CD8-positive, alpha-beta memory T cell (primary cell): ENCODE measurements around the gene XIRP1. TPM values are rescaled to one million over a fixed set of nuclear protein-coding genes. Genes with fewer than 3 reads are reported as not detected.
A peak's percentile ranks its signal among the peaks of the same experiment; 100 is the strongest.

Experiments used
- CTCF ChIA-PET: fragments of 350-600 bp; sonication (Branson Sonifier 250); formaldehyde crosslinking; loops from one replicate; lab custom pipeline; 2021; ENCODE audit warnings: antibody characterized with exemption; lab: Charles Lee
- POLR2A ChIA-PET: fragments of 350-600 bp; sonication (Branson Sonifier 250); formaldehyde crosslinking; loops from one replicate; lab custom pipeline; 2021; ENCODE audit warnings: antibody characterized with exemption; lab: Charles Lee
- DNase-seq, 5 donors: peaks; one replicate each; pipeline versions ENCODE4 v3.0.0 to v3.0.0-alpha.2; 2020 to 2022; ENCODE audit warnings: mixed read lengths in 1 of 5
- H3K27ac ChIP-seq: one replicate; pipeline ENCODE4 v1.7.0; 2013; ENCODE audit warnings: low read depth, mild to moderate bottlenecking, low read length, moderate library complexity
- H3K27me3 ChIP-seq: 2 replicates; pipeline ENCODE4 v1.7.0; 2013; ENCODE audit warnings: low read length, mild to moderate bottlenecking; ENCODE audit not compliant: insufficient read depth, poor library complexity, severe bottlenecking
- H3K36me3 ChIP-seq: 2 replicates; pipeline ENCODE4 v1.7.0; 2013; ENCODE audit warnings: mild to moderate bottlenecking, low read length, moderate library complexity; ENCODE audit not compliant: insufficient read depth
- H3K4me1 ChIP-seq: 2 replicates; pipeline ENCODE4 v1.7.0; 2013; ENCODE audit warnings: mild to moderate bottlenecking, low read length, moderate library complexity; ENCODE audit not compliant: insufficient read depth
- H3K4me3 ChIP-seq: 2 replicates; pipeline ENCODE4 v1.7.0; 2013; ENCODE audit warnings: mild to moderate bottlenecking, low read length
- H3K9me3 ChIP-seq: 2 replicates; pipeline ENCODE4 v1.7.0; 2013; ENCODE audit warnings: mild to moderate bottlenecking, low read length
- H3K27ac Mint-ChIP-seq, 8 donors: one replicate each; pipeline ENCODE4 v1.8.0; 2020 to 2021; ENCODE audit warnings: mixed read lengths in 8 of 8, mild to moderate bottlenecking in 6 of 8, inconsistent platforms in 3 of 8, moderate library complexity in 3 of 8
- H3K27me3 Mint-ChIP-seq, 2 donors: one replicate each; pipeline ENCODE4 v1.8.0; 2020 to 2021; ENCODE audit warnings: mixed read lengths in 2 of 2, mild to moderate bottlenecking in 1 of 2, moderate library complexity in 1 of 2
- H3K36me3 Mint-ChIP-seq, 3 donors: one replicate each; pipeline ENCODE4 v1.8.0; 2020 to 2021; ENCODE audit warnings: mixed read lengths in 3 of 3, inconsistent platforms in 1 of 3, mild to moderate bottlenecking in 1 of 3
- H3K4me1 Mint-ChIP-seq, 3 donors: one replicate each; pipeline ENCODE4 v1.8.0; 2020 to 2021; ENCODE audit warnings: mixed read lengths in 3 of 3, inconsistent platforms in 1 of 3, mild to moderate bottlenecking in 1 of 3
- H3K4me3 Mint-ChIP-seq, 7 donors: one replicate each; pipeline ENCODE4 v1.8.0; 2020 to 2021; ENCODE audit warnings: mixed read lengths in 7 of 7, mild to moderate bottlenecking in 6 of 7, moderate library complexity in 4 of 7, inconsistent platforms in 2 of 7
- H3K9me3 Mint-ChIP-seq, 5 donors: one replicate each; pipeline ENCODE4 v1.8.0; 2020 to 2022; ENCODE audit warnings: mixed read lengths in 5 of 5, mild to moderate bottlenecking in 3 of 5, moderate library complexity in 2 of 5, inconsistent platforms in 1 of 5
- polyA plus RNA-seq: library from polyadenylated mRNA; unstranded; fragments of 300-500 nt; fragmentation: Illumina TruSeq; gene quantifications from one replicate; pipeline ENCODE4 v1.2.3, GENCODE V29; 2021
- total RNA-seq, 2 experiments: library from RNA; stranded (reverse); gene quantifications; one replicate each; pipeline ENCODE4 v1.2.3, GENCODE V29; 2021

XIRP1 gene
- total and polyA plus RNA-seq, 3 experiments from 2014 or later = 4.1 to 5.3 TPM; not detected in 1

DNA sequence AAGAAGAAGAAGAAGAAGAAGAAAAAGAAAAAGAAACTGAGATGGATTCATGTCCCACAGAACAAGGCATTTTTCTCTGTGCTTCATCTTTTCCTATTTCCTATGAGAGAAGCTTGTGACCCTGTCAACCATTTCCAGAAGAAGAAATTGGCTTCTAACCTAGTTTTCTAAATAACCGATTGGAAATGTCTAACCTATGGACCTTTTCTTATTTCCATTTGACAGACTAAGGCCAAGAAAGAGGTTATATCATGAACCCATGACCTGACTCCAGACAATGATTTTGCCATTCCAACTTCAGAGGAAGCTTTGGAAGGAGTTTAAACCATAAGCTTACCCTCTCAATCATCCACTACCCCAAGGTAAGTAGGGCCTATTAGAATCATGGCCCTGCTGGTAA is 22.7 kb downstream of the XIRP1 start:
- no peaks in the 10 kb centered on the region for H3K27me3 ChIP-seq
- no peaks in the 10 kb centered on the region for H3K4me1 ChIP-seq
- no peaks in the 10 kb centered on the region for H3K9me3 Mint-ChIP-seq
- H3K36me3 ChIP-seq = no peaks in the 10 kb centered on the region
- H3K27ac Mint-ChIP-seq = no peak overlapping the region
- peaks cover 0 to 3% of the 10 kb centered on the region in 2 donors for H3K27me3 Mint-ChIP-seq
- no peak overlapping the region for H3K4me3 Mint-ChIP-seq
- no peak for DNase-seq
- CTCF ChIA-PET = interaction anchor here (0.8 to 1.8 kb wide), 2 partner anchors 9 to 11 kb away, joined by 4 to 6 read pairs; no protein-coding TSS in a partner anchor
- POLR2A ChIA-PET = no interaction called here
- no peaks in the 10 kb centered on the region for H3K4me1 Mint-ChIP-seq
- H3K36me3 Mint-ChIP-seq = no peaks in the 10 kb centered on the region
- H3K4me3 ChIP-seq = no peak overlapping the region
- H3K9me3 ChIP-seq = no peaks in the 10 kb centered on the region
- H3K27ac ChIP-seq = no peak overlapping the region

DNA sequence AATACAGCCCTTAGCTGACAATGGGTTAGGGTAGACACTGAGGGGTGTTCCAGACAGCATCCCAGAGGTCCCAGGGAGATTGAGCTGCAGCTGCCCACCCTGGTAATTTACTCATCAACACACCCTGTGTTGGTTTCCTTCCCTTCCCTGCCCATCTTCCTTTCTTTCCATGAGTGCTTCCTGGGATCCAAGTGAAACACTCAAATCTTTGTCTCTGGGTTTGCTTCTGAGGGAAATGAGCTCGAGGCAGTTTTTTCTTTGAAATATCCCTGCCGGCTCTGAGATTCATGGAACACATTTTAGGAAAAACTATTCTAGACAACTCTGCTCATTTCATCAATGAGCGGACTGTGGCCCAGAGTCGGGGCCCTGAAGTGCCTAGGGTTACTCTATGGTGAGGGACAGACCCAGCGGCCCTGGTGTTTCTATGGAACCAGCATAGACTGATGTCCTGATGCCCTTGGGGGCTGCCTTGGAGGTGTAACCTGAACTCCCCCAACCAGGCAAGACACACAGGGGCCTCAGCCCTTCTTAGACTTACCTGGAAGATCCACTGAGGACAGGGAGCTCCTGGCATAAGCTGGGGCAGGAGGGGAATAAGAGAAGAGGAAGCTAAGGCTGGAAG is 24.1 kb downstream of the XIRP1 start:
- H3K36me3 Mint-ChIP-seq = no peaks in the 10 kb centered on the region
- Histone ChIP-seq H3K4me1 (no peaks in the 10 kb centered on the region), H3K9me3 (no peaks in the 10 kb centered on the region), H3K36me3 (no peaks in the 10 kb centered on the region), H3K27ac (no peak overlapping the region), H3K4me3 (no peak overlapping the region), H3K27me3 (no peaks in the 10 kb centered on the region)
- no peaks in the 10 kb centered on the region for H3K4me1 Mint-ChIP-seq
- CTCF ChIA-PET = interaction anchor here (0.6 to 1.5 kb wide), 2 partner anchors 9 to 45 kb away, joined by 3 read pairs; no protein-coding TSS in a partner anchor
- POLR2A ChIA-PET = no interaction called here
- peaks cover 0 to 3% of the 10 kb centered on the region in 2 donors for H3K27me3 Mint-ChIP-seq
- H3K27ac Mint-ChIP-seq = peak overlapping the region in 1 of 8 donors; percentile 19
- no peak overlapping the region for H3K4me3 Mint-ChIP-seq
- H3K9me3 Mint-ChIP-seq = no peaks in the 10 kb centered on the region
- DNase-seq = no peak

DNA sequence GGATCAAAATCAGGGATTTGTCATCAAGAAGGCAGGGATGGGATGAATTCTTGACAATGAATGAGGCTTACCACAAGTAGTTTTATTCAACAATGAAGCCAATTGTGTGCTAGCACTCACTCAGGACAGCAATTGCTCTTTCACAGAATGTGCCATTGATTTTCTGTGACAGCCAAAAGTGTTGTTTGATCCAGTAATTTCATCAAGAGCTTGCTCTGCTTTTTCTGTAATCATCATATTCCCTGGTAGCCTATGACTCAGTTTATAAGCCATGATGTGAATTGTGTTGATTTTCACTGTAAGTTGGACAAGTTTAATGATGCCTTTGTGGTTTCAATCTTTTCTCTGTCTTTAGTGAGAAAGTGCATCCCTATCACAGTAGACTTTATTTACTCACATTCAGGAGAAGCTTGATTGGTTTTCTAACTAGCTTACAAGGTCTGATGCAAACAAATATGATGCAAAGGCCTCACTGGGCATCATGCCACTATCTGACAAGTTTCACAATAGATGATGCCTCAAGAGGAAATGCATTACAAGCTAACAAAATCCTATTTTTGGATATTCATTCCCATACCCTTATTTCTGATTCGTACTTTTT is 25.4 kb downstream of the XIRP1 start:
- H3K9me3 Mint-ChIP-seq = no peaks in the 10 kb centered on the region
- no peak overlapping the region for H3K4me3 Mint-ChIP-seq
- H3K36me3 Mint-ChIP-seq = no peaks in the 10 kb centered on the region
- ChIA-PET CTCF (interaction anchor here (1.5 kb wide), 2 partner anchors 8 to 125 kb away, joined by 3 to 4 read pairs; no protein-coding TSS in a partner anchor), POLR2A (no interaction called here)
- H3K27ac Mint-ChIP-seq = no peak overlapping the region
- Histone ChIP-seq H3K9me3 (no peaks in the 10 kb centered on the region), H3K27ac (no peak overlapping the region), H3K4me3 (no peak overlapping the region), H3K36me3 (no peaks in the 10 kb centered on the region), H3K27me3 (no peaks in the 10 kb centered on the region), H3K4me1 (no peaks in the 10 kb centered on the region)
- H3K27me3 Mint-ChIP-seq = peaks cover 0 to 3% of the 10 kb centered on the region in 2 donors
- H3K4me1 Mint-ChIP-seq = no peaks in the 10 kb centered on the region
- DNase-seq = no peak

DNA sequence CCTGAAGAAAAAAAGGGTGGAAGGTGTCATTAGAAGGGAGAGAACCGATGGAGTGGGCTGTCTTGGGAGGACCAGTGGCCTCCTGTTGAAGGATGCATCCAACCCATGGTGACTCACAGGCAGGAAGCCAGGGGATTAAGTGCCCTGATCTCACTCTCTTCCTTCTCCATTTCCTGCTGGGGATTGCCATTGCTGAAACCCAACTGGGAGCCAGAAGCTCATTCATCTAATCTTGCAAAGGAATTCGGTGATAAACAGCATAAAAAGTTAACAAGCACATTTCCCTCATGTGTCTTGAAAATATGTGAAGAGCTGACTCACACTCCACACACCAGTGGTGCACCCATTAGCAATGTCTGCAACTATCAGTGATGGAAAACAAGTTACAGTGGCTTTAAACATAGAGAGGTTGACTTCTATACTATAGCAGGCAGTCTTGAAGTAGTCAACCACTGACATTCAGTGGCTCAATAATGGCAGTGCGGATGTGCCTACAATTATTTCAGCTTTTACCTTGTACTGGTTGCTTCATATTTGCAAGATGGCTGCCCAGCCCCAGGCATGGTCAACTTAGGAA is 26.2 kb downstream of the XIRP1 start:
- DNase-seq = no peak
- H3K27ac ChIP-seq = no peak overlapping the region
- CTCF ChIA-PET = interaction anchor here (1.5 kb wide), 1 partner anchor 126 kb away, joined by 4 read pairs; no protein-coding TSS in a partner anchor
- no peaks in the 10 kb centered on the region for H3K9me3 Mint-ChIP-seq
- H3K4me1 Mint-ChIP-seq = no peaks in the 10 kb centered on the region
- no peaks in the 10 kb centered on the region for H3K9me3 ChIP-seq
- H3K27me3 ChIP-seq = no peaks in the 10 kb centered on the region
- no peak overlapping the region for H3K4me3 ChIP-seq
- H3K27me3 Mint-ChIP-seq = peaks cover 0 to 3% of the 10 kb centered on the region in 2 donors
- no peaks in the 10 kb centered on the region for H3K4me1 ChIP-seq
- H3K36me3 ChIP-seq = no peaks in the 10 kb centered on the region
- no peaks in the 10 kb centered on the region for H3K36me3 Mint-ChIP-seq
- POLR2A ChIA-PET = interaction anchor here (0.7 kb wide), 1 partner anchor 10 kb away, joined by 4 read pairs; no protein-coding TSS in a partner anchor
- H3K27ac Mint-ChIP-seq = no peak overlapping the region
- H3K4me3 Mint-ChIP-seq = no peak overlapping the region

DNA sequence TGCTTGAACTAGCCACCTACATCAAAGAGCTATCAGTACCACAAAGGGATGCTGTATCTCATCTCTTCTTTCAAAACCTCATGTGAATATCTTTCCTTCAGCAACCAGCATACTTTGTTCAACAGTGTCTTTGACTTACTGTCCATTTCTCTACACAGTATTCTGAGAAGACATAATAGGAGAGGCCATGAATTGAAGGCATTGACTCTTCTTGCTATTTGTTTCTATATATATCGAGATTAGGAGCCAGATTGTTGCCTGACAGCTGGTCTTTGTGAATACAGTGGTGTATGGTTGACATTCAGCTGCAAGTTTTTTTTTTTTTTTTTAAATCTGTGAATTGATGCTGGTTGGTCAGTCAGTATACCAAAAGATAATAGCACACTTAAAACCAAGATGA is 26.9 kb downstream of the XIRP1 start:
- Histone ChIP-seq H3K4me3 (no peak overlapping the region), H3K27me3 (no peaks in the 10 kb centered on the region), H3K36me3 (no peaks in the 10 kb centered on the region), H3K27ac (no peak overlapping the region), H3K4me1 (no peaks in the 10 kb centered on the region), H3K9me3 (no peaks in the 10 kb centered on the region)
- ChIA-PET POLR2A (interaction anchor here (0.7 kb wide), 1 partner anchor 9 kb away, joined by 4 read pairs; no protein-coding TSS in a partner anchor), CTCF (no interaction called here)
- no peaks in the 10 kb centered on the region for H3K9me3 Mint-ChIP-seq
- no peak overlapping the region for H3K27ac Mint-ChIP-seq
- DNase-seq = no peak
- H3K36me3 Mint-ChIP-seq = no peaks in the 10 kb centered on the region
- H3K4me3 Mint-ChIP-seq = no peak overlapping the region
- H3K4me1 Mint-ChIP-seq = no peaks in the 10 kb centered on the region
- H3K27me3 Mint-ChIP-seq = peaks cover 0 to 3% of the 10 kb centered on the region in 2 donors

DNA sequence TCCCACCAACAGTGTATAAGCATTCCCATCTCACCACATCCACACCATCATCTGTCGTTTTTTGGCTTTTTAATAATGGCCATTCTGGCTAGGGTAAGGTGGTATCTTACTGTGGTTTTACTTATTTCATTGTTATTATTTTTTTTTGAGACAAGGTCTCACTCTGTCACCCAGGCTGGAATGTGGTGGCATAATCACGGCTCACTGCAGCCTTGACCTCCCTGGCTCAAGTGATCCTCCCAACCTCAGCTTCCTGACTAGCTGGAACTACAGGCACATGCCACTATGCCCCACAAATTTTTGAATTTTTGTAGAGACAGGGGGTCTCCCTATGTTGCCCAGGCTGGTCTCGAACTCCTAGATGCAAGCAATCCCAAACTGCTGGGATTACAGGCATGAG is 28.0 kb downstream of the XIRP1 start:
- no peaks in the 10 kb centered on the region for H3K4me1 ChIP-seq
- peaks cover 0 to 3% of the 10 kb centered on the region in 2 donors for H3K27me3 Mint-ChIP-seq
- POLR2A ChIA-PET = no interaction called here
- H3K27ac ChIP-seq = no peak overlapping the region
- H3K27me3 ChIP-seq = no peaks in the 10 kb centered on the region
- H3K36me3 Mint-ChIP-seq = no peaks in the 10 kb centered on the region
- no peak overlapping the region for H3K27ac Mint-ChIP-seq
- H3K9me3 Mint-ChIP-seq = no peaks in the 10 kb centered on the region
- no peaks in the 10 kb centered on the region for H3K4me1 Mint-ChIP-seq
- DNase-seq = no peak
- H3K4me3 Mint-ChIP-seq = no peak overlapping the region
- no peaks in the 10 kb centered on the region for H3K36me3 ChIP-seq
- H3K9me3 ChIP-seq = no peaks in the 10 kb centered on the region
- CTCF ChIA-PET = no interaction called here
- H3K4me3 ChIP-seq = no peak overlapping the region

DNA sequence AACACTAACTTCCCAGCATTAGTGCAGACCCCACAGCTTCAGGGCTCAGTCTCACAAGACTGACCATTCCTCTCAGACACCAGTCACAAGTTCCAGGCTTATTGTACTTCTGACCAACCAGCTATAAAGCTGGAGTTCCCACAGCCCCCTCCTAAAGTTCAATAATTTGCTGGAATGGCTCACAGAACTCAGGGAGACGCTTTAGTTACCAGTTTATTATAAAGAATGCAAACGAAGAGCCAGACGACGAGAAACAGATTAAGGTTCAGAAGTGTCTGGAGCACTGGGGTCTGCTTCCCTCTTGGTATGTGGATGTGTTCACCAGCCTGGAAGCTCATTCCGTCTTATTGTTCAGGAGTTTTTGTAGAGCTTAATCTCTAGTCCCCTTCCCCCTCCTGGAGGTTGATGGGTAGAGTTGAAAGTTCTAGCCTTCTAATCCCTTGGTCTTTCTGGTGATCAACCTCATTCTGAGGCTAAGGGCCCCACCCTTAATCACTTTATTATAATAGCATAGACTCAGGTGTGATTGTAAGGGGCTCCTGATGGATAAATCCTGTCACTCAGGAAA is 34.2 kb downstream of the XIRP1 start:
- Histone ChIP-seq H3K4me1 (peaks cover 5% of the 10 kb centered on the region), H3K27me3 (no peaks in the 10 kb centered on the region), H3K4me3 (no peak overlapping the region), H3K36me3 (no peaks in the 10 kb centered on the region), H3K9me3 (no peaks in the 10 kb centered on the region), H3K27ac (no peak overlapping the region)
- H3K36me3 Mint-ChIP-seq = no peaks in the 10 kb centered on the region
- DNase-seq = no peak
- no peak overlapping the region for H3K4me3 Mint-ChIP-seq
- ChIA-PET POLR2A (interaction anchor here (0.7 kb wide), 1 partner anchor 18 kb away, joined by 3 read pairs; no protein-coding TSS in a partner anchor), CTCF (interaction anchor here (1.1 kb wide), 2 partner anchors 10 to 133 kb away, joined by 3 read pairs; no protein-coding TSS in a partner anchor)
- peaks cover 0 to 8% (median 0%) of the 10 kb centered on the region in 3 donors for H3K4me1 Mint-ChIP-seq
- H3K9me3 Mint-ChIP-seq = no peaks in the 10 kb centered on the region
- peaks cover 0 to 3% of the 10 kb centered on the region in 2 donors for H3K27me3 Mint-ChIP-seq
- H3K27ac Mint-ChIP-seq = peak overlapping the region in 1 of 8 donors; percentile 64
